GM21360 (cell line): Measurements from ENCODE around the gene SEPTIN3.

Experiments
- ATAC-seq: cut with Tn5 transposase; IDR thresholded peaks from one replicate; pipeline ENCODE4 v1.9.1; 2021; ENCODE audit warnings: mild to moderate bottlenecking, moderate library complexity; ENCODE audit not compliant: unreplicated experiment

SEPTIN3 gene

GRCh38 chr22:42007922-42008321 lies 38.7 kb downstream of the SEPTIN3 start:
- no peak for ATAC-seq

GRCh38 chr22:42010778-42011177 lies 41.5 kb downstream of the SEPTIN3 start:
- no peak for ATAC-seq

GRCh38 chr22:42013385-42013784 lies 44.1 kb downstream of the SEPTIN3 start:
- no peak for ATAC-seq

DNA sequence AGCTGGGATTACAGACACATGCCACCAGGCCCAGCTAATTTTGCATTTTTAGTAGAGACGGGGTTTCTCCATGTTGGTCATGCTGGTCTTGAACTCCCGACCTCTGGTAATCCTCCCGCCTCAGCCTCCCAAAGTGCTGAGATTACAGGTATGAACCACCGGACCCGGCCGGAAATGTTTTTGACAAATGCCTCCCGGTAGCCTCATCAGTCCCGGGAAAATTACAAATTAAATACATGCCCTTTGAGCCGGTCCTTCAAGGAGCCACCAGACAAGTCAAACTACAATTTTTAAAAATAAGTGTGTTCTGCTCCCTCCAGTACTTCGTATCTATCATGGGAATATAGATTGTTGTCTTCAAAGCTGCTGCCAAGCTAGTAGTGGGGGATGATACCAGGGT lies 46.9 kb downstream of the SEPTIN3 start:
- ATAC-seq: no peak

DNA sequence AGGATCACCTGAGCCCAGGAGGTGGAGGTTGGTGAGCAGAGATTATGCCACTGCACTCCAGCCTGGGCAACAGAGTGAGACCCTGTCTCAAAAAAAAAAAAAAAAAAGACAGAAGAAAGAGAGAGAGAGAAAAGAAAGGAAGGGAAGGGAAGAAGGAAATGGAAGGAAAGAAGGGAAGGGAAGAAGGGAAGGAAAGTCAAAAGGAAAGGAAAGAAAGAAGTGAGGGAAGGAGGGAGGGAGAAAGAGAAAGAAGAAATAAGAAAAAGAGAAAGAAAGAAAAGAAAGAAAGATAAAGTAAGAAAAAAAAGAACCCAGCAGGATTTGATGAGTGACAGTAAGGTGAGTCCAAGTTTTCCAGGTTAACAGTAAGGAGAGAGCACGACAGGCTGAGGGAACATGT lies 49.0 kb downstream of the SEPTIN3 start:
- ATAC-seq: no peak
